Upper lobe of left lung (tissue), 4 donors: Measurements from ENCODE around the gene SURF1.
"Not testable (repeated sequence)": the region's sequence is repeated elsewhere in the genome, so short reads cannot be mapped to it uniquely, and the experiment has no call there.

ENCODE experiments used
- EP300 ChIP-seq, 4 donors: sonication (generic); formaldehyde crosslinking; IDR thresholded peaks; one replicate each; pipeline ENCODE4 v1.5.1; 2017; ENCODE audit warnings: antibody characterized with exemption in 4 of 4, control low read depth in 2 of 4
- POLR2A ChIP-seq, 4 donors: fragments of 450-650 bp; IDR thresholded peaks; one replicate each; pipeline ENCODE4 v1.5.1; 2016 to 2017; ENCODE audit warnings: antibody characterized with exemption in 4 of 4, mild to moderate bottlenecking in 2 of 4
- POLR2AphosphoS5 ChIP-seq, 2 donors: sonication (generic); formaldehyde crosslinking; IDR thresholded peaks; one replicate each; pipeline ENCODE4 v1.5.1; 2017; ENCODE audit warnings: antibody characterized with exemption in 2 of 2
- TF ChIP-seq, protein P1 (sequence below), 6 experiments: fragments of 450-650 bp in 4 of 6; fragments of 200-600 bp in 2 of 6; sonication (generic) in 2 of 6; IDR thresholded peaks; one replicate each; pipeline ENCODE4 v1.5.1; 2016 to 2019; ENCODE audit warnings: antibody characterized with exemption in 6 of 6

- TF ChIP-seq POLR2A, EP300, POLR2AphosphoS5 (IDR thresholded peaks at IDR 0.05): not testable (repeated sequence)
- TF ChIP-seq, protein P1, sequence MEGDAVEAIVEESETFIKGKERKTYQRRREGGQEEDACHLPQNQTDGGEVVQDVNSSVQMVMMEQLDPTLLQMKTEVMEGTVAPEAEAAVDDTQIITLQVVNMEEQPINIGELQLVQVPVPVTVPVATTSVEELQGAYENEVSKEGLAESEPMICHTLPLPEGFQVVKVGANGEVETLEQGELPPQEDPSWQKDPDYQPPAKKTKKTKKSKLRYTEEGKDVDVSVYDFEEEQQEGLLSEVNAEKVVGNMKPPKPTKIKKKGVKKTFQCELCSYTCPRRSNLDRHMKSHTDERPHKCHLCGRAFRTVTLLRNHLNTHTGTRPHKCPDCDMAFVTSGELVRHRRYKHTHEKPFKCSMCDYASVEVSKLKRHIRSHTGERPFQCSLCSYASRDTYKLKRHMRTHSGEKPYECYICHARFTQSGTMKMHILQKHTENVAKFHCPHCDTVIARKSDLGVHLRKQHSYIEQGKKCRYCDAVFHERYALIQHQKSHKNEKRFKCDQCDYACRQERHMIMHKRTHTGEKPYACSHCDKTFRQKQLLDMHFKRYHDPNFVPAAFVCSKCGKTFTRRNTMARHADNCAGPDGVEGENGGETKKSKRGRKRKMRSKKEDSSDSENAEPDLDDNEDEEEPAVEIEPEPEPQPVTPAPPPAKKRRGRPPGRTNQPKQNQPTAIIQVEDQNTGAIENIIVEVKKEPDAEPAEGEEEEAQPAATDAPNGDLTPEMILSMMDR (IDR thresholded peaks at IDR 0.05) = not testable (repeated sequence)
Observed at GRCh38 chr9:133334888-133335287, 21.4 kb downstream of the SURF1 start.
